Adrenal gland (tissue), 12 donors: ENCODE results near the gene UPP2. TPM values are rescaled to one million over a fixed set of nuclear protein-coding genes. Genes with fewer than 3 reads are reported as not detected.

ENCODE experiments used
- DNase-seq, 7 donors: peaks; one replicate each; pipeline ENCODE4 v3.0.0-alpha.2; 2019 to 2020
- H3K27ac ChIP-seq, 5 donors: fragments of 200-600 bp; sonication (generic) in 4 of 5; 1 replicate in 3 of 5; 2 replicates in 2 of 5; pipeline versions ENCODE4 v1.5.1 to v1.8.0; 2016 to 2020; ENCODE audit warnings: mild to moderate bottlenecking in 1 of 5
- H3K27me3 ChIP-seq: fragments of 200-600 bp; 2 replicates; pipeline ENCODE4 v1.8.0; 2021
- H3K36me3 ChIP-seq, 2 donors: fragments of 200-600 bp; replicated peaks in 1 of 2; 1 replicate in 1 of 2; 2 replicates in 1 of 2; pipeline versions ENCODE4 v1.5.1 to v1.8.0; 2018 to 2022
- H3K4me1 ChIP-seq, 2 donors: fragments of 200-600 bp; replicated peaks in 1 of 2; 1 replicate in 1 of 2; 2 replicates in 1 of 2; pipeline versions ENCODE4 v1.5.1 to v1.8.0; 2018 to 2021
- H3K4me3 ChIP-seq, 4 donors: fragments of 200-600 bp; sonication (generic) in 3 of 4; one replicate each; pipeline ENCODE4 v1.5.1; 2016 to 2018
- H3K9me3 ChIP-seq, 3 donors: fragments of 200-600 bp; sonication (generic) in 1 of 3; replicated peaks in 1 of 3; 1 replicate in 2 of 3; 2 replicates in 1 of 3; pipeline versions ENCODE4 v1.5.1 to v1.8.0; 2016 to 2021
- CTCF ChIP-seq, 6 experiments: fragments of 450-650 bp in 4 of 6; fragments of 200-600 bp in 2 of 6; sonication (generic) in 1 of 6; IDR thresholded peaks; 1 replicate in 5 of 6; 2 replicates in 1 of 6; pipeline versions ENCODE4 v1.5.1 to v1.8.0; 2016 to 2021; ENCODE audit warnings: antibody characterized with exemption in 6 of 6, mild to moderate bottlenecking in 2 of 6, moderate library complexity in 1 of 6
- POLR2A ChIP-seq, 2 donors: fragments of 450-650 bp; IDR thresholded peaks; one replicate each; pipeline ENCODE4 v1.6.1; 2017; ENCODE audit warnings: antibody characterized with exemption in 2 of 2, mild to moderate bottlenecking in 2 of 2, moderate library complexity in 1 of 2
- WGBS, 4 donors: extraction: QIAGEN DNeasy Blood & Tissue Kit in 2 of 4; methylation state at CpG; one replicate each; pipeline versions ENCODE4 v1.1.5 to v1.1.7; 2013 to 2017; 5-methylcytosine and 5-hydroxymethylcytosine counted together
- intact Hi-C, 2 donors: fragments of 100-400 bp; cut with DNase I; formaldehyde crosslinking; loops; one replicate each; pipeline versions ENCODE4 v1.14.1 to v1.15.0; 2022 to 2023
- polyA plus RNA-seq, 3 donors: library from polyadenylated mRNA; stranded (reverse); fragments of 200-250 nt in 2 of 3; fragments of 350-450 nt in 1 of 3; fragmentation: Illumina TruSeq in 1 of 3; extraction: RNeasy Lipid Tissue Mini Kit (QIAGEN cat#74804) in 1 of 3; gene quantifications; one replicate each; pipeline ENCODE4 v1.2.3, GENCODE V29; 2013 to 2014
- total RNA-seq, 9 donors: library from RNA; depleted of rRNA in 4 of 9; stranded (reverse); fragments of >200 nt in 4 of 9; fragments of 120-200 nt in 1 of 9; fragmentation: NEBNext Ultra II Directional in 1 of 9; extraction: Animal tissue kit (Norgen Biotek cat#: 25700) in 1 of 9; gene quantifications; one replicate each; pipeline versions ENCODE4 v1.1.0 to v1.2.4, GENCODE V29; 2013 to 2023
- donor health status: healthy with polysubstance abuse.
- donor health status: Bipolar disorder and iron deficiency.
- donor health status: DM: yes; HTN: yes; CAD: no.
- donor health status: DM: no; HTN: no; CAD: no.
- donor health status: DM: no; HTN: no; CAD: no.
- donor health status: DM: yes; HTN: yes; CAD: no.

UPP2 gene
- total and polyA plus RNA-seq, 12 donors: 0.05 to 0.18 (median 0.07) TPM; not detected in 6

DNA sequence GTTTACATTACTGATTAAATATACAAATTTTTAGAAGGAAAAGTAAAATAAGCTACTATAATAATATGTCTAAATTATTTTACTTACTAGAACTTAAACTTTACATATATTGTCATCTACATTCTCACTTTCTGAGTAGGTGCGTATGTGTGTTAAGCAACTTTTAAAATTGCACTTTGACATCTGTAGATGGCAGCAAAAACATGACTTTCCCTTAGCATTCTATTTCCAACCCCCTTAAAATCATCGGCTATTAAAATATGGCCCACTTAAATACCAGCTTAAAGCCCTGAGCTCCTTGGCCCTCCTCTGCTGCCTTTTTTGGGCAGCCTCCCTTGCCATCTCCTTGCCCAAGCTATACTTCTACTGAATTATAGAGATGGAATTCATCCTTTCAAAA, 78.0 kb downstream of the UPP2 start:
- no peaks in the 10 kb centered on the region for H3K36me3 ChIP-seq
- no peak for DNase-seq
- 6 to 17% (median 16%) methylated on average over 2 of the region's 2 CpGs for WGBS, 4 donors
- intact Hi-C loops: loop anchor here (10.0 kb wide), 1 partner anchor 565 kb away; no protein-coding TSS in a partner anchor
- no peaks in the 10 kb centered on the region for H3K9me3 ChIP-seq
- H3K4me3 ChIP-seq: no peak overlapping the region
- no peak overlapping the region for H3K27ac ChIP-seq
- no peak for TF ChIP-seq POLR2A (IDR thresholded peaks at IDR 0.05)
- TF ChIP-seq CTCF (IDR thresholded peaks at IDR 0.05): peak in 4 of 6 experiments; percentile 20 to 42 (median 34)
- no peaks in the 10 kb centered on the region for H3K27me3 ChIP-seq
- no peaks in the 10 kb centered on the region for H3K4me1 ChIP-seq

GRCh38 chr2:158181171-158181570, 79.5 kb downstream of the UPP2 start:
- H3K4me1 ChIP-seq: no peaks in the 10 kb centered on the region
- DNase-seq: no peak
- H3K27me3 ChIP-seq: no peaks in the 10 kb centered on the region
- no peaks in the 10 kb centered on the region for H3K9me3 ChIP-seq
- intact Hi-C loops: loop anchor here in 1 of 2 donors (10.0 kb wide), 1 partner anchor 564 kb away; no protein-coding TSS in a partner anchor
- H3K36me3 ChIP-seq: no peaks in the 10 kb centered on the region
- TF ChIP-seq POLR2A (IDR thresholded peaks at IDR 0.05) (no peak), CTCF (IDR thresholded peaks at IDR 0.05) (no peak)
- H3K27ac ChIP-seq: no peak overlapping the region
- no peak overlapping the region for H3K4me3 ChIP-seq
- WGBS, 4 donors: 60 to 96% (median 84%) methylated on average over 2 of the region's 2 CpGs

- 78 to 89% (median 81%) methylated on average over 3 of the region's 3 CpGs for WGBS, 4 donors
- no peaks in the 10 kb centered on the region for H3K36me3 ChIP-seq
- TF ChIP-seq POLR2A (IDR thresholded peaks at IDR 0.05) (no peak), CTCF (IDR thresholded peaks at IDR 0.05) (no peak)
- H3K27ac ChIP-seq: no peak overlapping the region
- no peak overlapping the region for H3K4me3 ChIP-seq
- no peaks in the 10 kb centered on the region for H3K4me1 ChIP-seq
- H3K27me3 ChIP-seq: no peaks in the 10 kb centered on the region
- DNase-seq: no peak
- intact Hi-C loops: loop anchor here in 1 of 2 donors (10.0 kb wide), 1 partner anchor 562 kb away; no protein-coding TSS in a partner anchor
- no peaks in the 10 kb centered on the region for H3K9me3 ChIP-seq
Measured at GRCh38 chr2:158182676-158183295, 81.1 kb downstream of the UPP2 start.

DNA sequence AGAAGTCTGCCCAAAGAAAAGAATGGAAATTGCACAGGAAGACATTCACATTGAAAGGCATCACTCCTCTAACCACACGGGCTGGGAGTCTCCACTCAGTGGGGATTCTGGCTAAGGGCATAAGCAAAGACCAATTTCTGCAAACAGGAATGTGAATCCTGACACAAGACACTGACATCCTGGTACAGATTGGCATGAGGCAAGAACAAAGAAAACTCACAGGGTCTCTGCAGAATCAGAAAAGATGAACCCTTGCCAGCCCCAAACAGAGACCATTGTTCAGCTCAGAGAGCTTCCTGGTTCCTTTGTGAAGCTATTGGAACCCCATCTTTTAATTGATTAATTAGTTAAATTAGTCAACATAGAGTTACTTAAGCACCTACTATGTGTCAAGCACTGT, 82.3 kb downstream of the UPP2 start:
- DNase-seq: no peak
- no peak overlapping the region for H3K27ac ChIP-seq
- intact Hi-C loops: loop anchor here in 1 of 2 donors (10.0 kb wide), 1 partner anchor 561 kb away; no protein-coding TSS in a partner anchor
- H3K4me1 ChIP-seq: no peaks in the 10 kb centered on the region
- no peaks in the 10 kb centered on the region for H3K9me3 ChIP-seq
- no peak overlapping the region for H3K4me3 ChIP-seq
- H3K36me3 ChIP-seq: no peaks in the 10 kb centered on the region
- TF ChIP-seq POLR2A (IDR thresholded peaks at IDR 0.05): no peak
- no peak for TF ChIP-seq CTCF (IDR thresholded peaks at IDR 0.05)
- 59 to 81% (median 74%) methylated on average over 1 of the region's 1 CpG for WGBS, 4 donors
- no peaks in the 10 kb centered on the region for H3K27me3 ChIP-seq
